ENCODE results near the gene L3MBTL4.

Gene L3MBTL4

GRCh38 chr18:6023551-6023950, 391.2 kb downstream of the L3MBTL4 start:
- no peak for DNase-seq (ENCODE audit: low spot score)

DNA sequence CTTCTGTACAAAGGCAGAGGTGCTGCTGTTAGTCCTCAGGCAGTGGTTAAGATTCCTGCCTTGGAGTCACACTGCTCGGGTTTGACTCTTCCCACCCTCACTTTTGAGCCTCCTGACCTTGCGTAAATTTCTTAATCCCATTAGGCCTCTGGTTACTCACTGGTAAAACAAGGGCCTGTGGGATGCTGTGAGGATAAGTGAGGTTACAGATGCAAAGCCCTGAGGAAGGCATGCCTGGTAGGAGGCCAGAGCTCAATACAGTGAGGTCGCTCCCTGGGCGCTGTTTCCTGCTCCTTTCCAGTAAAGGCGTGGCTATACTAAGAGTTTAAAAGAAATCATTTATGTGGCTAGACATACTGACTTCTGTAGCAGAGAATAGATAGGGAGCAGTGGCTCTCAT, 391.9 kb downstream of the L3MBTL4 start:
- no peak for DNase-seq (ENCODE audit: low spot score)

- DNase-seq (ENCODE audit: low spot score), result no peak
Measured at GRCh38 chr18:6022074-6022444, 392.7 kb downstream of the L3MBTL4 start.

DNA sequence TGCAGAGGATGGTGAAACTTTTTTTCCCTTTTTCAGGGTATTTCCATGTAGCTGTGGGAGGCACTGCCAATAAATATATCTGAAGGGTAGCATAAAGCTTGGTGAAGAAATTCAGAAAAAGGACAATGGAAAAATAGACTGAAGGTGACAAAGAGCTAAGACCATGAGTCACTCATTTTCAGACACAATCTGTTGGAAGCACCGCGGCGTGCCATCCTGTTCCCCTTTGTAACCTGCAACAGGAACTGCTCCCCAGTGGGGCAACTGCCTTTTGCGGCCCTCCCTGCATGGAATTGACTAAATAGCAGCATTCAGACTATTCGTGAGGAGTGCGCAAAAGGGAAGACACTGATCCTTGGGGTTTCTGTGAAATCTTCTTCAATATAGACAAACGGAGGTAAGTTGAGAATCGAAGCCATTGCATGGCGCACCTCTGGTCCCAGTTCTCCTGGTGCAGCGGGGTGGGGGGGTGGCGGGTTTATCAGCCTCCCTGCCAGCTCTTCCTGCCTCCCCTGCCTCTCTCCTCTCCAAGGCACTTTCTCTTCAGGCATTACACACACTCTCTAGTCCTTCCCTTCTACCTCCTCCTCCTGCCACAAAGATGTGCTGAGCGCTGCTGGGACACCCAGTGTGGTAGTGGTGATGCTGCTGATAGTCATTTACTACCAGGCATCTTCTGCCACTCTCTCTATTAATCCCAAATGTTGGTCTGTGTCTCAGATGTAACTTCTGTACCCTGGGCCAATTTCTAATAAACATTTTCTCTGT, 393.2 kb downstream of the L3MBTL4 start:
- DNase-seq (ENCODE audit: low spot score), result no peak

- no peak for DNase-seq (ENCODE audit: low spot score)
Measured at GRCh38 chr18:6018671-6019070, 396.0 kb downstream of the L3MBTL4 start.

DNA sequence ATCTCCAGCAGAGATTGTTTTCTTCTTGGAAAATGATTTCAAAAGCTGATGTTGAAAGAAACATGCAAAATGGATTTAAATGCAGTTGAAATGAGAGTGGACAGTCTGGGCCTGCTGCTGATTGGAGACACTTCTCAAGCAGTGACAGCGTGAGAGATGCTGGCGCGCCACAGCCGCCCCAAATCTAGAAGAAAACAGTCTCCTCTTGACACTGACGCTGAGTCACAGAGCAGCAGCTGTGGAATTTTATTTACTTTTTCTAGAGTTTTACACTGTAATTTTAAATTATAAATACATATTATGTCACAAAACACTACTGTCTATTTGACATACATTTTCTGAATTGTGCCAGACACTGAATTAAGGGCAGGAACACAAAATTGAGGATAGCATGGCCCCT, 397.5 kb downstream of the L3MBTL4 start:
- DNase-seq (ENCODE audit: low spot score), result no peak

DNA sequence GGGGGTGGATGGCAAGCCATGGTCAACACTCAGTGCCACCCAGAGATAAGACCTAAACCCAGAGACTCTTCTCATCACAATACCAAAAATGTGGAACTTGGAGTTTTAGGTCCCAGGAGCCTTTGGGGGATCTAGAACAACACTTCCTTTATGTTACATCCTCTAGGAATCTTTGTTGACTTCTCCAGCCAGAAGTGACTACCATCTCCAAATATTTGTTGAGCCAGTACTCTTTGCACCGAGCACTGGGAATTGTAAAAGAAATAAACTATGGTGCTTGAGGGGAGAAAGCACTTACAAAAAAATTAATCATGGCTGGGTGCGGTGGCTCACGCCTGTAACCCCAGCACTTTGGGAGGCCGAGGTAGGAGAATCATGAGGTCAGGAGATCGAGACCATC, 399.3 kb downstream of the L3MBTL4 start:
- DNase-seq (ENCODE audit: low spot score), result no peak

DNA sequence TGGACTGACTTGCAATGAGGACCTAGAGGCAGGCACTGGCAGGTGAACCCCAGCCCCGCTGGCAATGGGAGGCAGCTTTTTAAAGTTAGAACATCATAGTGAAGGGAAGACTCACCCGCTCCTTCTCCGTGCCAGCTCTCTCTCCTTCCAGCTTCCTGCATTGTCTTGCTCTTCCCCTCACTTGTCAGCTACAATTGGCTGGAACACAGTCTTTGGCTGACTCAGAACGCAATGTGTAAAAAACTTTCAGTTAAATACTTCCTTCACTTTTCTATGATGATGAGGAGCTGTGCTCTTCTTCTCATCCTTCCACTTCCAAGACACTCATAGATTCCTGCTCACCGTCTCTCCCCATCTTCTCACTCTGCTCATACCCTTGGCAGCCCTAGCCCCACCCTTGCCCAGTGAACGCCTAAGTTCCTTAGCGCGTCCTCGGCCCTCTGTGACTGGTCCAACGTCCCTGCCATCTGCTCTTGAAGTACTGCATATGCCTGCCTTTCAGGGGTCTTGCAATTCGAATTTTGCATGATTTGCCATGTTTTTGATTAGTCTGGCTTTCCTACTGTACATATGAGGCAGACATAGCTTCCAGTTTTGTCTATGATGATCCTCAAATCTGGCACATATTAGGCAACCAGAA, 401.4 kb downstream of the L3MBTL4 start:
- no peak for DNase-seq (ENCODE audit: low spot score)

- DNase-seq (ENCODE audit: low spot score), result no peak
Measured at GRCh38 chr18:6010921-6011320, 403.8 kb downstream of the L3MBTL4 start.

GRCh38 chr18:6010284-6010683, 404.4 kb downstream of the L3MBTL4 start:
- no peak for DNase-seq (ENCODE audit: low spot score)

- DNase-seq (ENCODE audit: low spot score), result no peak
Measured at GRCh38 chr18:6009756-6010155, 405.0 kb downstream of the L3MBTL4 start.

DNA sequence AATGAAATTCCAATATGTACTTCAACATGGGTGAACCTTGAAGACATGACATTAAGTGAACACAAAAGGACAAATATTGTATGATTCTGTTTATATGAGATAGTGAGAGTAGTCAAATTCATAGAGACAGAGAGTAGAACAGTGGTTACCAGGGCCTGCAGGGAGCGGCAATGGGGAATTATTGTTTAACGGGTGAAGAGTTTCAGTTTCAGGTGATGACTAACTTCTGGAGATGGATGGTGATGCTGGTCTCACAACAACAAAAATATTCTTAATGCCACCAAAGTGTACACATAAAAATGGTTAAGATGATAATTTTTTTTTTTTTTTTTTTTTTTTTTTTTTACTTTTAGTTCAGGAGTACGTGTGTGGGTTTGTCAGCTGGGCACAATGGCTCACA, 410.0 kb downstream of the L3MBTL4 start:
- no peak for DNase-seq (ENCODE audit: low spot score)

DNA sequence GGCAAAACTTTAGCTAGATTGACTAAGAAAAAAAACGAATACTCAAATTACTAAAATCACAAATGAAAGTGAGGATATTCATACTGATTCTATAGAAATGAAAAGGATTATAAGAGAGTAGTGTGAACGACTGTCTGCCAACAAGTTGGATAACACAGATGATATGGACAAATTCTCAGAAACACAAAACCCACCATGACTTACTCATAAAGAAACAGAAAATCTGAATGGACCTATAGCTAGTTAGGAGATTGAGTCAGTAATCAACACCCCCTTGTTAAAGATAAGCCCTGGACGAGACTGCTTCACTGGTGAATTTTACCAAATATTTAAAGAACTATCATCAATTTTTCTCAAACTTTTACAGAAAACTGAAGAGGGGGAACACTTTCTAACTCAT, 410.6 kb downstream of the L3MBTL4 start:
- no peak for DNase-seq (ENCODE audit: low spot score)

DNA sequence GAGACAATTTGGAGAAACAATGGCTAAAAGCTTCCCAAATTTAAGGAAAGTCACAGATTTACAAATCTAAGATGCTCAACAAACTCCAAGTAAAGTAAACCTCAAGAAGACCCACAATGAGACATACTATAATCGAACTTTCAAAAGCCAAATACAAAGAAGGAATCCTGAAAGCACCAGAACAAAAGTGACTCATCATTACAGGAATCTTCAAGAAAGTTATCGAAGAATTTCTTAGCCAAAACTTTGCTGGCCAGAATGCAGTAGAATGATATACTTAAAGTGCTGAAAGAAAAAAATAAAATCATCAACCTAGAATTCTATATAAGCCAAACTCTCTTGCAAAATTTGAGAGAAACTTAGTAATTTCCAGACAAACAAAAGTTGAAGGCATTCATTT, 412.8 kb downstream of the L3MBTL4 start:
- DNase-seq (ENCODE audit: low spot score), result no peak

- DNase-seq (ENCODE audit: low spot score), result no peak
Measured at GRCh38 chr18:5998907-5999306, 415.8 kb downstream of the L3MBTL4 start.

- DNase-seq (ENCODE audit: low spot score), result no peak
Measured at GRCh38 chr18:5998166-5998881, 416.4 kb downstream of the L3MBTL4 start.

DNA sequence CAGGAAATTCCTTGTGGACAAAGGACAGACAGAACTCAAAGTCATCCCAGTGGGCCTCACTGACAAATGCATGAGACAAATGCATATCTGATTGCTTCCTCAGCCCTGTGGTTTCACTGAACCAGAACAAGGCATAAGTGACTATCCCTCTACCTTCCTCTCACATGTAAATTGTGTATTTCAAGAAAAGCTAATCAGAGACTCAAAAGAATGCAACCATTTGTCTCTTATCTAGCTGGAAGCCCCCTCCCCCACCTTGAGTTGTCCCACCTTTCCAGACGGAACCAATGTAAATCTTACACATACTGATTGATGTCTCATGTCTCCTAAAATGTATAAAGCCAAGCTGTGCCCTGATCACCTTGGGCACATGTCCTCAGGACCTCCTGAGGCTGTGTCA, 417.4 kb downstream of the L3MBTL4 start:
- DNase-seq (ENCODE audit: low spot score), result no peak

- DNase-seq (ENCODE audit: low spot score), result no peak
Measured at GRCh38 chr18:5995626-5996025, 419.1 kb downstream of the L3MBTL4 start.

DNA sequence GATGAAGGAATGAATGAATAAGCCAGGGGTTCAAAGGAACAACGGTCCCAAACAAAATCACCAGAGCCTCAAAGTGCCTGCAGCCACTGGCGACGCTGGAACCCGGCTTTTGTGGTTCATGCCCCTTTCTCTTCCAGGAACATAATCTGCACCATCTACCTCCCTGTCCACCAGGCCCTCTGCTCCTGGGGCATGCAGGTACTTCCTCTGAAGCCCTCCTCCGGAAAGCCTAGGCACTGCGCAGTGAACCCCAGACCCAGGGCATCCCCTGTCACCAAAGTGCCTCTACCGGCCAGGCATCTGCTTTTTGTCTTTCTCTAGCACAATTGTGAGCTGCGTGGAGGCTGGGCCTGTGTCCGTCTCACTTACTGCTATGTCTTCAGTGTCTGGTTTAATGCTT, 420.8 kb downstream of the L3MBTL4 start:
- no peak for DNase-seq (ENCODE audit: low spot score)

DNA sequence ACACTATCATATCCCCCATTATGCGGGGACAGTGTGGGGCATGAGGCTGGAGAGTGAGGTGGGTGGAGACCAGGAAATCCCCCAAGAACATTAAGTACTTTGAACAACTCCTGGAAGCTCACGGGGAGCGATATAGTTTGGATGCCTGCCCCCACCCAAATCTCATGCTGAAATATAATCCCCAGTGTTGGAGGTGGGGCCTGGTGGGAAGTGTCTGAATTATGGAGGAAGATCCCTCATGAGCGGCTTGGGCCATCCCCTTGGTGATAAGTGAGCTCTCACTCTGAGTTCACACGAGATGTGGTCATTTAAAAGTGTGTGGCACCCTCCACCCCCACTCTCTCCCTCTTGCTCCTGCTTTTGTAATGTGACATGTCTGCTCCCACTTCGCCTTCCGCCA, 422.3 kb downstream of the L3MBTL4 start:
- no peak for DNase-seq (ENCODE audit: low spot score)

DNA sequence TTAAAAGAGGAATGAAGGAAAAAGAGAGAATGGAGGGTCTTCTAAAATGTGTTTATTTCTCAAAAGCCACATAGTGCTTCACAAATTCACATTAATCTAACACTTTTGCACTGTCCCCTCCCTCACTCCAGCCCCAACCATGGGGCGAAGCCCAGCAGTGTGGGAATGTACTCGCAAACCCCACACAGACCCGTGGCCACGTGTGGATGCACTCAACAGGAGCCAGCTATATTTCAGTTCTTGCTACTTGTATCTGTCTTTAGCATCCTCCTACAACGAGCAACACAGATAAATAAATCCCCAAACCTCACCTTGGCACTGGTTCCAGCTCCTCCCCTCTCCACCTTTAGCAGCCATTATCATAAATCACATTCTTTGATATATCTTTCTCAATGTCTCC, 427.5 kb downstream of the L3MBTL4 start:
- no peak for DNase-seq (ENCODE audit: low spot score)

DNA sequence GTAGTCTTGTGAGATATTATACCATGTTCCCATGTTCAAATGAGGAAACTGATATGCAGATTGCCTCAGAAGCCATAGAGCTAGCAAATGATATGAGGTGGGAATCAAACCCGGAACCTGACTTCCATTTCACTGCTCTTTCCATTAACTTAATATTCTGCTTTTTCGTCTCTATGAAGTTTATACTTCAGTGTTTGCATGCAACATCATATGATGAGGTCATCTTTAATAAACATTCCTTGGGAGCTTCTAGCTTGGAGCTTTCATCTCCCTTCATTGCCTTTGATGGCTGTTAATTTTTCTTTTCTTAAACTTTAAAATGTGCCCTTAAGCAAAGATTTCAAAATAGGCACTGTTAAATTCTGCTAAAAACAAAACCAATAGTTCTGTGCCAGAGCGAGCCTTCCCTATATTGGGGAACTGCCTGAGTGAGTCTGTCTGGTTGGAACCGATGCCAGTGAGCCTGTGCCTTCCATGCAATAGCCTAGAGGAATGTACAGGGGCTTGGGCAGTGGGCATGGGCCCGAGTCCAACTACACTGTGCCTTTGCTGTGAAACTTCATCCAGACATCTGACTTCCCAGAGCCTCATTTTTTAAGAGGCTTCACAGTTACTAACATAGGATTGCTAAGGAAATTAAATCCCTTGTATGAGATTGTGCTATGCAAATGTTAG, 428.3 kb downstream of the L3MBTL4 start:
- DNase-seq (ENCODE audit: low spot score), result no peak

- DNase-seq (ENCODE audit: low spot score), result no peak
Measured at GRCh38 chr18:5984245-5984644, 430.5 kb downstream of the L3MBTL4 start.
